ENCODE data around the gene ARL15.

ARL15 gene

DNA sequence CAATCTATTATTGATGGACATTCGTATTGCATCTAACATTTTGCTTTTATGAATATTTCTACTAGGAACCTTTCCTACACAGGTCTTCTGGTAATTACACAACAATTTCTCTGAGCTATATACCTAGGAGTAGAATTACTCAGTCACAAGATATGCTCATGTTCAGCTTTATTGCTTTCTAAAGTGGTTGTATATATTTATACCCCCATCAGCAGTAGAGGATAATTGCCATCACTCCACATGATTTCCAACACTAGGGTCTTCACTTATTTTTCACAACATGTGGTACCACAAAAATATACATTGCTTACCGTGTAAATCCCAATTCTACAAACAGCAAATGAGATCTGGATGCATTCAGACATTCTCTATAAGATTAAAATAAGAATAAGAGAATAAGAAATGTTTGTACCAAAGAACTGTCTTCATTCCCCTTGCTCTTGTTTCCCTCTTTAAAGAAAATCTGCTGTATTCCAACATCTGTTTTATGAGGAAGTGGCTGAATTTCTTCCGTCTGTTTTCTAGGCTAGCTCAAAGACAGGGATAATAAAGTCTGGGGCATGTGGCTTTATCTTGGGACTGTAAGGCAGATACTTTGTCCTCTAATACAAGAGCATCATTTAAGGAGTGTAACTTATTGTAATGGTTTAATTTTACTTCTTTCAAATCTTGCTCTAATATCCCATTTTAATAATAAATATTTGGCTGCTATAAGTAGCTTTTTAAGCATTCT is 28.2 kb downstream of the ARL15 start:
- no peak for DNase-seq

DNA sequence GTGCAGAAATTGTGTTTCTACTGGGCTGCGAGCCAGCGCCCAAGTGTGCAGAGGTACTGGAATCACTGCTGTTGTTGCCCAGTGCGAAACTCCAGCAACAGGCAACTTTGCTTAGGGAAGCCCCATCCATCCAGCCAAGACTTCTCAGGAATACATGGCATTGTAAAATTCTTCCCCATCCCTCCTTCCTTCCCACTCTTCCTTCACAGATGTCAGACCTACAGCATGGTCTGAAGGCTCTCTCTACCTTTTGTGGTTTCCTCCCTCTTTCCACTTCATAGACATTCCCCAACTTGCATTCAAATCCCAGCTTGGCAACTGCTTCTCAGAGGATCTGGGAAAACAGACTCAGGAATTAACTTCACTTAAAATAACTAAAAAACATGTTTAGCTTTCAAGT is 30.4 kb downstream of the ARL15 start:
- DNase-seq = no peak

DNA sequence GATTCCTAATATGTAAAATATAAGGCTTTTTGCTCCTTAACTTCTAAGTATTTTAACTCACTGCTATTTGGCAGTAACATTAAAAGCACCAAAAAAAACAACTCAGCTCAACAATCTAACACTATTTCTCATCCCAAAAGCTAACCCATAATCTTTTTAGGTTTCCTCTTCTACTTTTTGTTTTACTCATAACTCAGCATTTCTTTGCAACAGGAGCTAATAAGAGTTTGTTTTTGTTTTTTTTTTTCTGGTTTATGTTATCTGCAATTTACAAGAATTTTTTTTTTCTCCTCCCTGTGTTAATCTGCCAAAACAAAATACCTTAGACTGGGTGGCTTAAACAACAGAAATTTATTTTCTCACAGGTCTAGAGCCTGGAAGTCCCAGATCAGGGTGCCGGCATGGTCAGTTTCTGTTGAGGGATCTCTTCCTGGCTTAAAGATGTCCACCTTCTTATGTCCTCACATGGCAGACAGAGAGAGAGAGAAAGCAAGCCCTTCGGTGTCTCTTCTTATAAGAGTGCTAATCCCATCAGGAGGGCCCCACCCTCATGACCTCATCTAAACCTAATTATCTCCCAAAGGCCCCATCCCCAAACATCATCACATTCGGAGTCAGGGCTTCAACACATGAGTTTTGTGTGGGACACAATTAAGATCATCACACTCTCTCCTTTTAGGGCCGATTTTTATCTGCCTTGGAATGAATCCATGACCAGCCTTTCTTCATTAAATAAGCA is 31.2 kb downstream of the ARL15 start:
- DNase-seq = no peak

DNA sequence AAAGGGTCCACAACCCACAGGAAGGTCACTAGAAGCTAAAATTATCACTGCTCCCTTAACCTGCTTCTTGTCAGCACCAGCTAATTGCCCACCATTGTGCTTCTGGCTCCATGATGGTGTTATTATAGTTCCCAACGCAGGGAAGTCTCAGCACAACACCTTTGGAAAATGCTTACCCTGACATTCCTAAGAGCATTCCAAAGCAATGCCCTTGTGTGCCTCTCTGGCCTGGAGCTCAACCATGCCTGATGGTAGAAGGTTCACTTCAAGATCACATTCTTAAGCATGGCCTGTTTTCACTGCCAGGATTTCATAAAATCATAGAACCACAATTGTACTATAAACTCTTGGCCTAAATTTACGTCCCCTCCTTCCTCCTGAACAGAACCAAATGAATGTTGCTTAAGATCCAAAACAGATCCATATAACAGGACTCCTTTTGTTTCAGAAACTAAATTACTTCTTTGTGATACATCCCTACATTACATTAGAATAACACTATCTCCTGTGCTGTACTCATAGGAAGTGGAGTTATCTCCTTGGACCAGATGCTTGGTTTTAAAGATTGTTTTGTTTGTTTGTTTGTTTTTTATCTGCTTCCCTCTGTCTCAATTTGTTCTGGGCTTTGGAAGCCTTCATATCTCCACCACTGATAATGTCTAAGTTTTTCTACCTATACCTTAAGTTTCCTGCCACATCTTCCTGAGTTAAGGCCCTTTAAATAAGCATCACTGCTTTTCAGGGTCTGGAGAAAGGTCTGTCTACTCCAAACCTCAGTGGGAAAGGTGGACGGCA is 32.1 kb downstream of the ARL15 start:
- DNase-seq = no peak

DNA sequence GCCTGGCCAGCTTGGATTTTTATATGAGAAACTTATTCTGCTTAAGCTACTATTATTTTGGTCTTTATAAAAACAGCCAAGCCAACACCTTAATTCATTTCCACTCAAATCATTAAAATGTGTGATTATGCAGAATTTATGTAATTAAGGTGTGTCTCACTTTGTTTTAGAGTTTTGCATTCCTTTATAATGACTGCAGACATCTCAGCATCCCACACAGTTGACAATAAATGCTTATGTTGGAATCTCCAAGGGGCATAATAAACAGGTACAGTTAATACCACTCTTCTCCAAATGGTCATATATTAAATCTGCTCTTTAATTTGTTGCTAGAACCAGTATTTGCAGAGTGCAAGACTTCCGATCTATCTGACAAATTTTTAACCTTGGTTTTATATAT is 34.3 kb downstream of the ARL15 start:
- no peak for DNase-seq

DNA sequence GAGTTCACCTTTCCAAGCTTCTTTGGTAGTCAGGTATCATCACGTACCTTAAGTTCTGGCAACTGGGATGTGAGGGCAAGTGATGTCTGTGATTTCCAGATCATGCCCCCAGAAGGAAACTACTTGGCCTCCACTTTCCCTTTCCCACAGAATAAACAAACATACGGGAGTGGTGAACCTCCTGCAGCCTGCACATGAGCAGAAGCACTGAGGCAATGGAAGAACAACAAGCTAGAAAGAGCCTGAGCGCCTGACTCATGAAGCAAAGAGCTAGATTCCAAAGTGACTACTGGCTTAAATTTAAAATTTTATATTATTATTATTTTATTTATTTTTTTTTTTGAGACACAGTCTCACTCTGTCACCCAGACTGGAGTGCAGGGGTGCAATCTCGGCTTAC is 35.0 kb downstream of the ARL15 start:
- no peak for DNase-seq

DNA sequence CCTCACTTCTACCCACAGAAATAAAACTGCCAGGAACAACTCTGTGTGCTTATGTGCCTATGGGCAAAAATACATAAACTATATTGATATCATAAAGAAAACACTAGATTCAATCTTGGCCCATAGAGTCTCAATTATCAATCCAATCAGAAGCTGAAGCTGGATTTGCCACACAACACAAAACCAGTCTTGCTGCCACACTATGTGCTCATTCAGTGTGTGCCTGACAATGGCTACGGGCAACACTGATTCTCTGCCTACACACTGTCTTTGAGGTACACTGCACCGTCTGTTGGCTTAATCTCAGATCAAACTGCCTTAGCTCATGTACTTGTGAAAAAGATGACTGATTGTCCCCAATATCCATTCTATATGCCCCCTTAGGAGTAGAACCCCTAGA is 35.4 kb downstream of the ARL15 start:
- DNase-seq = no peak

DNA sequence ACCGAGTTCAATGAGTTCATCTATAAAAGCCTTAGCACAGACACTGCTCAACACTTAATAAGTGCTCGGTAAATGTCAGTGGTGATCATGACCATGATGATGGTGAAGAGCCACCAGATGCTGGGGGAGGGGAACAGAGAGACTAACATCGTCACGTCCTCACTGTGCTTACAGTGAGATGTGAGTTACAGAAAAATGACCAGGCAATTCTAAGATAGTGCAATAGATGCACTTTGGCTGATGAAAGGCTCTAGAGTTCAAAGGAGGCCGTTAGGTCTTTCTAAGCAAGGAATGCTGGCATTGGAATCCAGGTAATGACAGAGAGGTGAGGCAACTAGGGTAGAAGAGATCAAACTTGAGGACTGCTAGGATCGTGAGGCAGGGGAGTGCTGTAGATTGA is 36.7 kb downstream of the ARL15 start:
- DNase-seq = no peak

DNA sequence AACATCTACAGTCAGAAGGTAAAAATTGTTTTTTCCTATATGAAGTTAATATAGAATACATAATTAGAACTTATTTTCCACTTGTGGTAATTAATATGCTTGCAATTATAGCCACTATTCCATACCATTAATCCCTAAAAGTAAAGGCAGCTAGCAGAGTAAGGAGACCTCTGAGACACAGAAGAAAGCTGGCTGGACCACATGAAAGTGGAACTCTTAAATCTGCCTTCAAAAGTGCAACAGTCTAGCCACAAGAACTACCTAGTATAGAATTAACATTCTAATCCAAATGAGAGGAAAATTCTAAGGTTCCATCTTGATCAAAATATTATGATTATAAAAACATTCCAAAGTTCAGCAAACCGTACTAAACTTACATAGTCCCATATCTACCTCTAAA is 37.6 kb downstream of the ARL15 start:
- DNase-seq = no peak

DNA sequence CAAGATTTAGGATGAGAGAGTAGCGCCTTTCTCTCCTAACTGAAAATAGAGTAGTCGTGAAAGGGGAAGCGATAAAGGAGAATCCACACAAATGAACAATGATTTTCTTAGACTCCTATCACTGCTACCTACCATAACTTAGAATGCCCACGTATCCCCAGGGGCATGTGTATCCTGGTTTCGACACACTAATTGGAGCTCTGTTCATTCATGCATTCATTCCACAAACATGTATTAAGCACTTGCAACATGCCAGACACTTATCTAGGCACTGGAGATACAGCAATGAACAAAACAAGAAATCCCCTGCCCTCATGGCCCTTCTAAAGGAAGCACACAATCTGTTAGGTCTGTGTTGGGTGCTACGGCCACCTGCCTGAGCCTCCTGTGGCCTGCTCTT is 40.0 kb downstream of the ARL15 start:
- no peak for DNase-seq

DNA sequence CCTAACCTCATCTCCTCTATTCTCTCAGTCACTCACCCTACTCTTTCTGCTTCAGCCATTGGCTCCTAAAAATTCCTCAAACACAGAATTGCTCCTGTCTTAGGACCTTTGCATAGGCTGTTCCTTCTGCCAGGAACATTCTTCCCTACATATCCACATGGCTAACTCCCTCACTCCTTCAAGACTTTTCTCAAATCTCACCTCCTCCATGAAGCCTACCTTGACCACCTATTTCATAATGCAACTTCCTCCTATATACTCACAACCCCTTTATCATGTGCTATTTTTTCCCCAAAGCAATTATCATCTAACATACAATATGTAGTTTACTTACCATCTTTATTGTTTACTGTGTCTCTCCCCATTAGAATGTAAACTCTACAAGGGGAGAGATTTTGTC is 45.8 kb downstream of the ARL15 start:
- DNase-seq = no peak

DNA sequence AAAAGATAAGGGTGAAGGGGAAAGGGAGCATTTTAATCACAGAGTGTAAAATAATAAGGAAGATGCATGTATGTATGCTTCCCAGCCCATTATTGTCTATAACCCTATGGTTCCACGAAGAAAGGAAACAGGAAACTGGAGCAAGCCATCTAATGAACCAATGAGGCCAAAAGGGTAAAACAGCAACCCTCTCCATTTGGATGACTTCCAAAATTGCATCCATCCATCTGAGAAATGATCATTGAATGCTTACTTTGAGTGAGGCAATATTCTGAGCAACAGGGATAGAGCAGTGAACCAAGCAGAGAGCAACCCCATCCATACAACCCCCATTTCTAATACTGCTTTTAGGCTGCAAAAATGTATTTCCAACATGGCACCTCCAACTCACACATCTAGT is 46.9 kb downstream of the ARL15 start:
- no peak for DNase-seq

DNA sequence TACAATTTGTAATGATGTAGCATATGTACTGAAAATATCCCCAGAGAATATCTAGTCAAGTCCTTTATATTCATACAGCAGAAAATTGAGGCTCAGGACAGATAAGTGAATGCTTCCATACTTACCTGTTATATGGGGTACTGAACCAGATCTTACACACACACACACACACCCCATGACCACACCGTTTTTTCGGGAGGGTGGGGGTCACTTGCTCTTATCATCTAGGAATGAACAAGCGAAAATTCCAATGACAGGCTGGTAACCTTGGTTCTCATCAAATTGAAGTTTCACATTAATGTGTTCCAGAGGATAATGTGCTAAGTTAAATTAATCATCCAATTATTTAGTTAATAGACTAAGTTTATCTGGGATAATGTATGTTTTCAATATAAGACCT is 48.8 kb downstream of the ARL15 start:
- DNase-seq = no peak

DNA sequence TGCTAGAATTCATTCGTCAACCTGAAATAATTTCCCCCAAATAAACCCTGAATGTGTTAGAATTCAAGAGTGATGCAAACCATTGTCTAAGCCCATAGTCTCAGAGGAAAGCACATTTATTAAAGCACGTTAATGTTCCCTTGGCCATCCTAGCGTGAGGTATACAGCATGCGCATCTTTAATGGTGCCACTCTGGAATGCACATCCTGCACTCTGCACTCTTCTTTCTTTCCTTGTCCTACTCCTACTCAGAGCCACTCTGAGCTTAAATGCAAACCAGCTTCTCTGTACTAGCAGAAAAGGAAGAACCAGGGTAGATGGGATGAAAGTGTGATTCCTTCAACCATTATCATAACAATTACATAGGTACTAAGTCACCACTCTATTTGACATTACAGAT is 50.4 kb downstream of the ARL15 start:
- no peak for DNase-seq

DNA sequence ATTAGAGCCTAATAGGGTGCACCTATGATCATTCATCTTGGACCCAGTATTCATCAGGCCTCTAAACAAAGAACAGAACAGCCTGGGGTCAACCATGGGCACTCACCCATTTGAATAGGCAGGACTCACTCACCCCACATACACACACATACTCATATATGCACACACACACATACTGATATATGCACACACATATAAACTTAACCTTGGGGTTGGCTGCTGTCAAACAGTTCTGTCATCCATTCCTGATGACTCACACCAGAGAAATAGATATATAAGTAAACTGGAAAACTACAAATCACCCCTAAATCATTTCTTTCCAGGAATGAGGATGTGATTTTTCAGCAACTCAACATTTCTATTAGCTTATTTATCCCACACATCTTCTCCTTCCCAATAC is 51.3 kb downstream of the ARL15 start:
- DNase-seq = no peak

DNA sequence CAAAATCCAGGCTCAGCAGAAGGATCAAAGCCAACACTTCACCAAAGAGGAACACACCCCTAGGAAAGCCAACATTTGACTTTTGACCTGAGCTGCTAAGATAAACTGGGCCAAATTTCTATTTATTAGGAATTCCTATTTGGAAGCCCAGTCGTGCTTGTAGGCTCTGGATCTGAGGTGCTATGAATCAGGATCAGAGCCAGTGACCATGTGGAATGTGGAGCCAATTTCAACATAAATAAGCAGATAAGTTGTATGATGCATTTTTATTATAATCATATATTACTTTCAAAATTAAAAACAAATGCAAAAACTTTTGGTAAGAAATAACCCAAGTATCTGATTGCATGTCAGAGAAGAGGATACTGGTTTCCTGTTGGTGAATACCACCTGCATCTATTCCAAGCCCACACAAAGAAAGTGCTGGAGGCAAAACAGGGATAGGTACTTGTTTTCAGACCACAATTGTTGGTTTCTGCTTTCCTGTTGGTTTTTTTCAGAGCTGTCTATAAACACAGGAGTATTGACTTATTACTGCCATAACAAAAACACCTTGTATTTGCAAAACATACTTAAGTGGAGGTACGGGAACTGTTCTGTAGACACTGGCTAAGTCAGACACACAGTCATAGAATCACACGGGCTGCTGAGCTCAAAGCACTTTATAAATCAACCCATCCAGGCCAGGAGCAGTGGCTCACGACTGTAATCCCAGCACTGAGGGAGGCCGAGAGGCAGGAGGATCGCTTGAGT is 52.8 kb downstream of the ARL15 start:
- no peak for DNase-seq

DNA sequence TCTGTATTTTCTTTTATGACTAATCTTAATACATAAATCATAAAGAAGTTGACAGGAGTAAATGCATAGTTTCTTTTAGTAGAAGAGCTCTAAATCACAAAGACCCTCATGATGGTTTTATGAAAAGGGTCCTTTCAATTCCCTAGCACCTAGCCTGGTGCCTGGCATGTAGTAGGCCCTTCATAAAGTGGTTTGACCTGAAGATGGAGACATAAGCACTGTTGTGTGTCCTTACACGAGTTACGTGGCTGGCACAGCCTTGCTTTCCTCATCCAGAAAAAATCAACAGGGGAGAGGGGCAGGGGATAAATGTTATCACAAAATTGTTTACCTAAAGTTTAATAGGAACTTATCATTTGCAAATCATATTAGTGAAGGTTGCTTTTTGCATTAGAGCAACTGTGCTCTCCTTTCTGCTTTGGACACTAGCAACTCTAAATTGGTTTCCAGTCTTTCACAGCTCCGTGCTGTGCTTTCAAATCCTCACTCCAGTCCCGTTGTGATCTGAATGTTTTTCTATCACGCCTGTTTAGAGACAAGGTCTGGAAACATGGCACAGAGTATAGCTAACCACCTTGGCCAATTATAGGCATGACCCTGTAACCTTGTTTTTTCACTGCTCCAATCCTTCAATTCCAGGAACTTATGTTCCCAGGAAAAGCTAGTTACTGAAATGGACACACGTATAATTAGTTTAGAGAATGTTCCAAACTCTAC is 55.7 kb downstream of the ARL15 start:
- DNase-seq = no peak

DNA sequence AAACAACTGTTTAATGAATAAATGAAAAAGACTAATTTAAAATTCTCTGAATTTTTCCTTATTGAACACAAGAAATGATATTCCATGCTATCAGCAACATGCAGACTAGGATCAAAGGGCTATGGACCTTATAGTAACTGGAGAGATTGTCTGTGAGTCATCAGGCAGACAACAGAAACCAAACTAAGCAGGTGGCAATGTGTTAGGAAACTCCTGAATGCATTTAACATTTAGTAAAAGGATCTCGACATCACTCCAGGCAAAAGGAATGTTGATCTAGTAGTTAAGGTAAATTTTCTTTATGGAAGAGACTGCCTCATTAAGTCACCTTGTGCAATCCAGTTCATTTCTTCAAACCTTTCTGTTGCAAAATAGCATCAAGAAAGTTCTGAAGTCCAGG is 58.4 kb downstream of the ARL15 start:
- no peak for DNase-seq

DNA sequence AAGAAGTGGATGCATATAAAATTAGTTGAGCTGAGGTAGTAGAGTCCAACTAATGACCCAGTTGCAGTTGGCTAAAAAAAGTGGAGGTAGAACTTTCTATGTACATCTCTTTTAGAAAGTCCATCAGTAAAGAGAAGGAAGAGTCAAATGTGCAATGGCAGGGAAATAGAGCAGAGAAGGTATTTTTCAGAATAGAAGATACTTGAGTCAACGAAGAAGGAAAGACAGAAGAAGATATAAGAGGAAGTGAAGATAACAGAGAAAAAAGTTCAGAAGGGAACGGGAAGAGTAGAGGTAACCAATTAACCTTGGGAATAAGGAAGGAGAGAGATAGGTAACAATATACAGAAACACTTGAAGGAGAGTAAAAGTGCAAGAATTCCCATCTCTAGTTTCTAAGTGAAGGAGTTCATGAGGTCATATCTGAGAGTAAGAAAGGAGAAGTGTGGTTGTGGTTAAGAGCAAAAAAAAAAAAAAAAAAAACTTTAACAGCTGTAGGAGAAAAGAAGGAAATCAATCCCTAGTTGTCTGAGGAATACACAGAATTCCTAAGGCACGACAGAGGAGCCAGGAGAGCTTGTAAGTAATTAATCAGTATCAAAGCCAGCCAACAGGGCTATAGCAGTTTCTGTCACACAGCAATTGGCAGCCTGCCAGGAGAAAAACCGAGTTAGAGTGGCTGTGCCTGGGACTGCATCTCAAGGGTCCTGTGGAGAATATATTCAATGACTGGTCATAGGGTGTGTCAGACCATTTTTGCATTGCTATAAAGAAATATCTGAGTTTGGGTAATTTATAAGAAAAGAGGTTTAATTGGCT is 61.0 kb downstream of the ARL15 start:
- DNase-seq = no peak

DNA sequence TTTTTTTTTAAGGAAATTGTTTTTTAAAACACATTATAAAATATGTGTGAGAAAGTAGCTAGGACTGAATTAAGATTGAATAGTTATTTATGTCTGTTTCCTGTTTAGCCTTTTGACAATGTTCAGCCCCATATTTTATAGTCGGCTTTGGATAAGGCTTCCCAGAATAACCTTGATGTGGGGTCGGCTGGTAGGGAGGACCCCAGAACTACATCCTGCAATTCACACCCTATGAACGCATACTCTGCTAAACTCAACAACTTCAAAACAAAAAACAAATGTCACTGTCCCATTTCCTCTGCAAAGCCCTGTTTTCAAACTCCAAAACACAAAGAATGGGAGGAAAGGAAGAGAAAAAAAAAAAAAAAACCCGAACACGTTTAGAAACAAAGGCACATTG is 63.1 kb downstream of the ARL15 start:
- DNase-seq = no peak

DNA sequence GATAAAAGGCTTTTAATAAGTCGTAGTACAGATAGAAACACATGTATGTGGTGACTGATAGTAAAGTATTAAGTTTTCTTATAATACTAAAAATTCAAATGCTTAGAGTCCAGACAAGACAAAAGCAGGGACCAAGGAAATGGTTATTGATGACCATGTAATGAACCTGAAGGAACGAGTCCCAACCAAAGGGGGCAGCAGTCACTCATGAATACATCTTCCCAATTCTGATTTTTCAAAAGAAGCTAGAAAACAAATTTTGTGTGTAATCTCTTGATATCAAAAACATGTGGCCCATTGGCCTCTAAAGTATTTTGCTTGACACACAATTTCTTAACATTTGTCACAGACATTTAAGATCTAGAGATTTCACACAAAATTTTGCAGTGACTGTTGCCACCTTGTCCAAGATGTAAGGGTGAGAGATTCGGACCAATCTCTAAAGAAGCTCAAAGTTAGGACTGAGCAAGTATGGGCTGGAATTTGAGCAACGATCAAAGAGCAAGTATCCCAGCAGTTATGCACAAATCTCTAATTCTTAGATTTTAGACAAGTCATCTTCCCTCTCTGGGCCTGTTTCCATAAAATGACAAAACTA is 66.8 kb downstream of the ARL15 start:
- peak; percentile 20 for DNase-seq
